Endothelial cell of umbilical vein (primary cell): ENCODE data around the gene TRIM65. TPM values are rescaled to one million over a fixed set of nuclear protein-coding genes. Genes with fewer than 3 reads are reported as not detected.
"Not testable (repeated sequence)": the region's sequence is repeated elsewhere in the genome, so short reads cannot be mapped to it uniquely, and the experiment has no call there.

Experiments used
- BruUV-seq: library from RNA; stranded (reverse); fragments of 400-500 nt; replicated peaks from 2 replicates; lab custom pipeline; 2021; lab: Mats Ljungman, UMichigan
- CTCF ChIA-PET: fragments of 300-600, 350-600 bp; sonication (Branson Sonifier 250); formaldehyde crosslinking; loops from one replicate; lab custom pipeline; 2021; ENCODE audit warnings: antibody characterized with exemption, inconsistent platforms; lab: Charles Lee
- POLR2A ChIA-PET: fragments of 300-600, 350-600 bp; sonication (Branson Sonifier 250); formaldehyde crosslinking; loops from one replicate; lab custom pipeline; 2021; ENCODE audit warnings: antibody characterized with exemption, inconsistent platforms; lab: Charles Lee
- DNase-seq: peaks from one replicate; pipeline ENCODE4 v3.0.0-alpha.2; 2011; ENCODE audit warnings: low read depth, low spot score
- FAIRE-seq: peaks from 2 replicates; lab custom pipeline; 2011; peaks lifted over from hg19 to GRCh38; lab: Jason Lieb, UNC
- H2AFZ ChIP-seq: 2 replicates; pipeline ENCODE4 v1.6.0; 2012; ENCODE audit warnings: low read depth, low read length, control low read depth, inconsistent platforms
- H3K27ac ChIP-seq: 2 replicates; pipeline ENCODE4 v1.5.1; 2011; ENCODE audit warnings: low read depth, mild to moderate bottlenecking, control low read depth, low read length, moderate library complexity; ENCODE audit not compliant: insufficient read depth
- H3K27me3 ChIP-seq, 2 experiments: 2 replicates each; pipeline versions ENCODE4 v1.6.0 to v1.6.1; 2011; ENCODE audit warnings: low read length in 2 of 2, mixed read lengths in 1 of 2; ENCODE audit not compliant: control insufficient read depth in 2 of 2, insufficient read depth in 2 of 2
- H3K36me3 ChIP-seq, 2 experiments: 2 replicates in 1 of 2; 3 replicates in 1 of 2; pipeline ENCODE4 v1.5.1; 2011; ENCODE audit warnings: low read length in 2 of 2, mild to moderate bottlenecking in 1 of 2, moderate library complexity in 1 of 2; ENCODE audit not compliant: control insufficient read depth in 2 of 2, insufficient read depth in 2 of 2; ENCODE audit errors: extremely low read depth in 1 of 2
- H3K4me1 ChIP-seq: 3 replicates; pipeline ENCODE4 v1.5.1; 2011; ENCODE audit warnings: mild to moderate bottlenecking, low read length; ENCODE audit not compliant: control insufficient read depth, insufficient read depth; ENCODE audit errors: extremely low read depth
- H3K4me2 ChIP-seq: 2 replicates; pipeline ENCODE4 v1.6.1; 2011; ENCODE audit warnings: low read length, control low read depth, mixed read lengths; ENCODE audit not compliant: insufficient read depth
- H3K4me3 ChIP-seq, 3 experiments: fragments of 200-600 bp in 1 of 3; sonication (generic), shearing (Covaris generic) in 1 of 3; replicated peaks in 1 of 3; 2 replicates each; pipeline ENCODE4 v1.5.1; 2011 to 2016; ENCODE audit warnings: control low read depth in 3 of 3, low read length in 3 of 3, mild to moderate bottlenecking in 2 of 3, inconsistent platforms in 1 of 3, low read depth in 1 of 3, moderate library complexity in 1 of 3; ENCODE audit not compliant: insufficient read depth in 1 of 3
- H3K79me2 ChIP-seq: 2 replicates; pipeline ENCODE4 v1.6.0; 2012; ENCODE audit warnings: low read length, inconsistent platforms; ENCODE audit not compliant: control insufficient read depth, insufficient read depth
- H3K9ac ChIP-seq: replicated peaks from 2 replicates; pipeline ENCODE3; 2011; ENCODE audit warnings: low read length, control low read depth; ENCODE audit not compliant: insufficient read depth; ENCODE audit errors: extremely low read depth
- H3K9me1 ChIP-seq: replicated peaks from 3 replicates; pipeline ENCODE4 v1.6.0; 2011; ENCODE audit warnings: mild to moderate bottlenecking, low read length; ENCODE audit not compliant: control insufficient read depth, insufficient read depth; ENCODE audit errors: extremely low read depth
- H3K9me3 ChIP-seq: replicated peaks from 2 replicates; pipeline ENCODE4 v1.5.1; 2012; ENCODE audit warnings: low read length, inconsistent platforms; ENCODE audit not compliant: control insufficient read depth, insufficient read depth
- H4K20me1 ChIP-seq: replicated peaks from 2 replicates; pipeline ENCODE3; 2011; ENCODE audit warnings: mild to moderate bottlenecking, low read length; ENCODE audit not compliant: control insufficient read depth, insufficient read depth; ENCODE audit errors: extremely low read depth
- EZH2 ChIP-seq: IDR thresholded peaks from 2 replicates; pipeline ENCODE4 v1.6.1; 2012; ENCODE audit warnings: borderline replicate concordance, low read depth, mild to moderate bottlenecking, moderate library complexity, low read length, inconsistent platforms; ENCODE audit not compliant: severe bottlenecking
- FOS ChIP-seq: IDR thresholded peaks from 2 replicates; pipeline ENCODE4 v1.6.1; 2011; ENCODE audit warnings: mild to moderate bottlenecking, low read length, moderate library complexity, borderline replicate concordance; ENCODE audit not compliant: insufficient read depth
- GATA2 ChIP-seq: IDR thresholded peaks from 2 replicates; pipeline ENCODE4 v1.7.0; 2011; ENCODE audit warnings: low read depth, mild to moderate bottlenecking, moderate library complexity, mixed read lengths, low read length; ENCODE audit not compliant: insufficient read length, insufficient read depth
- JUN ChIP-seq: IDR thresholded peaks from 2 replicates; pipeline ENCODE4 v1.6.1; 2011; ENCODE audit warnings: borderline replicate concordance, low read depth; ENCODE audit not compliant: insufficient read length, insufficient read depth
- MYC ChIP-seq: IDR thresholded peaks from one replicate; pipeline ENCODE4 v1.6.1; 2011; ENCODE audit warnings: mild to moderate bottlenecking, low read depth, low read length
- POLR2A ChIP-seq: IDR thresholded peaks from 2 replicates; pipeline ENCODE4 v1.6.1; 2012; ENCODE audit warnings: low read depth, mild to moderate bottlenecking, control low read depth, low read length
- POLR2AphosphoS5 ChIP-seq: IDR thresholded peaks from 2 replicates; pipeline ENCODE4 v1.6.1; 2012; ENCODE audit warnings: low read depth, mild to moderate bottlenecking, control low read depth, low read length, moderate library complexity; ENCODE audit not compliant: insufficient read depth
- dilution Hi-C: fragments of 300-500 bp; cut with MboI; formaldehyde crosslinking; loops from one replicate; pipeline ENCODE4 v1.15.0; 2019; ENCODE audit warnings: low sequenced_read_pairs; ENCODE audit not compliant: extremely low pct_ligation_motif_present
- intact Hi-C: fragments of 100-400 bp; cut with micrococcal nuclease; formaldehyde crosslinking; loops from one replicate; pipeline ENCODE4 v1.10.0; 2022
- polyA plus RNA-seq, 4 experiments: library from polyadenylated mRNA; depleted of rRNA in 3 of 4; stranded (reverse) in 3 of 4; unstranded in 1 of 4; fragments of >200 nt; gene quantifications; 2 replicates each; pipeline versions ENCODE4 v1.2.1 to v1.2.3, GENCODE V29; 2011 to 2012; ENCODE audit warnings: missing spikeins in 1 of 4
- total RNA-seq: library from RNA; stranded (reverse); gene quantifications from 2 replicates; pipeline ENCODE4 v1.2.3, GENCODE V29; 2021
- TF ChIP-seq, protein P1 (sequence below): IDR thresholded peaks from 2 replicates; pipeline ENCODE4 v1.6.1; 2011; ENCODE audit not compliant: insufficient read depth, insufficient read length
- TF ChIP-seq, protein P2 (sequence below), 2 donors: IDR thresholded peaks; 1 replicate in 1 of 2; 2 replicates in 1 of 2; pipeline ENCODE4 v1.5.1; 2011; ENCODE audit warnings: low read length in 2 of 2, mild to moderate bottlenecking in 2 of 2, moderate library complexity in 2 of 2, control low read depth in 1 of 2, inconsistent platforms in 1 of 2, low read depth in 1 of 2; ENCODE audit not compliant: insufficient read depth in 1 of 2; ENCODE audit errors: extremely low read depth in 1 of 2

The TRIM65 gene
- total and polyA plus RNA-seq, 2 donors (not counting 3 experiments of a cell fraction or from before 2014, with no cell fraction given) = 19.3 to 33.5 TPM

DNA sequence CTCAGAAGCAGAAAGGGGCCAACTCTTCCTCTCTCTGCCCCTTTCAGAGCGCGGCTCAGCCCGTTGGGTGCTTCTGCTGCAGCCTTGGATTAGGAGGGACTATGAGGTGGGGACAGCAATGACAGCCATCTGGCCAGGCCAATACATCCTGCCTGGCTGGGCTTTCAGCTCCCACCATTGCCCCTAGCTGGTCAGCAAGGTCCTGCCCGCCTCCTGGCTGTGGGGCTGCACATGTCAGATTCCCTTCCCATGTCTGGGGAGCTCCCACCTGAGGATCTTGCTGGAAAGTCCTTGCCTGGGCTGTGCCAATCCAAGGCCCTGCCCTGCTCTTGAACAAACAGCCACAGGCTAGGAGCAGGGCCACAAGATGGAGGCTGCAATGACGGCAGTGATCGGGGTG is 8.3 kb downstream of the TRIM65 start:
- Histone ChIP-seq H4K20me1 (no peaks in the 10 kb centered on the region), H3K4me3 (no peak overlapping the region), H3K36me3 (peaks cover 0 to 15% of the 10 kb centered on the region in 2 experiments), H2AFZ (no peak overlapping the region), H3K9me3 (no peaks in the 10 kb centered on the region), H3K4me2 (no peak overlapping the region), H3K27me3 (no peaks in the 10 kb centered on the region), H3K9me1 (no peaks in the 10 kb centered on the region), H3K79me2 (no peaks in the 10 kb centered on the region), H3K27ac (no peak overlapping the region), H3K4me1 (peaks cover 5% of the 10 kb centered on the region), H3K9ac (no peak overlapping the region)
- dilution Hi-C loops = no loop called here
- intact Hi-C loops = no loop called here
- FAIRE-seq = no peak
- no TSS peak for BruUV-seq
- TF ChIP-seq FOS (no peak), EZH2 (no peak), POLR2A (no peak), JUN (no peak), GATA2 (no peak), POLR2AphosphoS5 (no peak), MYC (no peak)
- TF ChIP-seq, protein P1, sequence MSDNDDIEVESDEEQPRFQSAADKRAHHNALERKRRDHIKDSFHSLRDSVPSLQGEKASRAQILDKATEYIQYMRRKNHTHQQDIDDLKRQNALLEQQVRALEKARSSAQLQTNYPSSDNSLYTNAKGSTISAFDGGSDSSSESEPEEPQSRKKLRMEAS = no peak
- TF ChIP-seq, protein P2, sequence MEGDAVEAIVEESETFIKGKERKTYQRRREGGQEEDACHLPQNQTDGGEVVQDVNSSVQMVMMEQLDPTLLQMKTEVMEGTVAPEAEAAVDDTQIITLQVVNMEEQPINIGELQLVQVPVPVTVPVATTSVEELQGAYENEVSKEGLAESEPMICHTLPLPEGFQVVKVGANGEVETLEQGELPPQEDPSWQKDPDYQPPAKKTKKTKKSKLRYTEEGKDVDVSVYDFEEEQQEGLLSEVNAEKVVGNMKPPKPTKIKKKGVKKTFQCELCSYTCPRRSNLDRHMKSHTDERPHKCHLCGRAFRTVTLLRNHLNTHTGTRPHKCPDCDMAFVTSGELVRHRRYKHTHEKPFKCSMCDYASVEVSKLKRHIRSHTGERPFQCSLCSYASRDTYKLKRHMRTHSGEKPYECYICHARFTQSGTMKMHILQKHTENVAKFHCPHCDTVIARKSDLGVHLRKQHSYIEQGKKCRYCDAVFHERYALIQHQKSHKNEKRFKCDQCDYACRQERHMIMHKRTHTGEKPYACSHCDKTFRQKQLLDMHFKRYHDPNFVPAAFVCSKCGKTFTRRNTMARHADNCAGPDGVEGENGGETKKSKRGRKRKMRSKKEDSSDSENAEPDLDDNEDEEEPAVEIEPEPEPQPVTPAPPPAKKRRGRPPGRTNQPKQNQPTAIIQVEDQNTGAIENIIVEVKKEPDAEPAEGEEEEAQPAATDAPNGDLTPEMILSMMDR (IDR thresholded peaks at IDR 0.05; ENCODE audit: extremely low read depth in 1 of 2, insufficient read depth in 1 of 2, low read depth in 1 of 2, low read length in 2 of 2) = no peak
- ChIA-PET POLR2A (no interaction called here), CTCF (interaction anchor here (2.3 kb wide), 1 partner anchor 10 kb away, joined by 6 read pairs; the partner anchor contains the start of gene TRIM47)
- DNase-seq = no peak

DNA sequence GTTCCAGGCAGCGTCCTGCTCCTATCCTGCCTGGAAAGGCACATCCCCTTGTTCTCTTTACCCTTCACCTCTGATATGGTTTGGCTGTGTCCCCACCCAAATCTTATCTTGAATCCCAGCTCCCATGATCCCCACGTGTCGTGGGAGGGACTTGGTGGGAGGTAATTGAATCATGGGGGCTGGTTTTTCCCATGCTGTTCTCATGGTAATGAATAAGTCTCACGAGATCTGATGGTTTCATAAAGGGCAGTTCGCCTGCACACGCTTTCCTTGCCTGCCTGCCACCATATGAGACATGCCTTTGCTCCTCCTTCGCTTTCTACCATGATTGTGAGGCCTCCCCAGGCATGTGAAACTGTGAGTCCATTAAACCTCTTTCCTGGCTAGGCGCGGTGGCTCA is 10.9 kb downstream of the TRIM65 start:
- H3K9ac ChIP-seq, dilution Hi-C loops, FAIRE-seq, intact Hi-C loops, POLR2A ChIA-PET, CTCF ChIA-PET, H3K9me1 ChIP-seq, H4K20me1 ChIP-seq, H3K27me3 ChIP-seq, H3K9me3 ChIP-seq, H3K4me2 ChIP-seq, H3K4me1 ChIP-seq, H3K79me2 ChIP-seq, H3K27ac ChIP-seq, H3K36me3 ChIP-seq, H2AFZ ChIP-seq, H3K4me3 ChIP-seq, DNase-seq, BruUV-seq: not testable (repeated sequence)
